HG02759 (cell line): ENCODE results near the gene MPG.

ENCODE experiments used
- ATAC-seq: cut with Tn5 transposase; IDR thresholded peaks from one replicate; pipeline ENCODE4 v1.9.1; 2021; ENCODE audit warnings: mild to moderate bottlenecking, moderate library complexity; ENCODE audit not compliant: unreplicated experiment

The MPG gene

DNA sequence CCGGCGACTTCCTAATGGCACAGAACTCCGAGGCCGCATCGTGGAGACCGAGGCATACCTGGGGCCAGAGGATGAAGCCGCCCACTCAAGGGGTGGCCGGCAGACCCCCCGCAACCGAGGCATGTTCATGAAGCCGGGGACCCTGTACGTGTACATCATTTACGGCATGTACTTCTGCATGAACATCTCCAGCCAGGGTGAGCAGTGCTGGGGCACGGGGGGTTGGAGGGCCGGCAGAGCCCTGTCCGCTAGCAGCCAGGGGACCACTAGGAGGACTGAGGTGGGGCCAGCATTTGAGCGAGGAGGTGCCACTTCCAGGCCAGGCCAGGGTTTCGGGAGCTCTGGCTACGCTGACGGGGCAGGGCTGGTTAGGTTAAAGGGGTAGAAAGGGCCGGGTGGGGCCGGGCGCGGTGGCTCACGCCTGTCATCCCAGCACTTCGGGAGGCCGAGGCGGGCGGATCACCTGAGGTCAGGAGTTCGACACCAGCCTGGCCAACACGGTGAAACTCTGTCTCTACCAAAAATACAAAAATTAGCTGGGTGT, 5.1 kb downstream of the MPG start:
- ATAC-seq, result no peak

DNA sequence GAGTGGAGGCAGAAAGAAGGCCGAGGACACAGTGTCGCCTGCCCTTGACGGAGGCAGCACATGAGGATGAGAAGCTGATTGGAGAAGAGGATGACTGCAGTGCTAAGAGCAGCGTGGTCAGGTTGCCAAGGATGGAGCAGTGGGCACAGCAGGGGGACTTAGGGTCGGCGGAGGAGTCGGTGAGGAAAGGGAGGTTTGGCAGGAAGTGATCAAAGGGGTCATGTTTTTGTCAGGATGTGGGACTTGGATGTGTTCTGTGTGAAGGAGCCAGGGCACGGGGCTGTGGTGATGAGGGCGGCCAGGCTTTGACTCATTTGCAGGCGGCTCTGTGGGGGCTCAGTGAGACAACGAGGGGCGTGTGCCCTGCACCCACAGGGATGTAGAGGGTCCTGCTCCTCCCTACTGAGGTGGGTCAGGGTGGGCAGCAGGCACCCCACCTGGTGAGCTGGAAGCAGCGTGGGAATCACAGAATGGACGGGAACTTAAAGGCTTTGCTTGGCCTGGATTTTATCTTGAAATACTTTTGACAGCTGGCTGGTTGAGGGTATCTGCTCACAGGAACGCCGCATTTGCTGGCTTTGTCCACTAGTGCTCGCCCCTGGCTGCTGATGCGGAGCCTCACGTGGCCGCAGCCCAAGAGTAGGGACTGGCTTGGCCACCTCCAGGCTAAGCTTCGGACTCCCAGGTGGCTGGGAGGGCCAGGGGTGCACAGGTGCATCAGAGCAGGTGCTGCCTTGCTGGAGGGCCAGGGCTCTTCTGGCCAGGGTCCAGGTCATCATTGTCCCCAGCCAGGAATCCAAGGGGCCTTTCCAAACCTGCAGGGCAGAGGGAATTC, 6.0 kb downstream of the MPG start:
- no peak for ATAC-seq

DNA sequence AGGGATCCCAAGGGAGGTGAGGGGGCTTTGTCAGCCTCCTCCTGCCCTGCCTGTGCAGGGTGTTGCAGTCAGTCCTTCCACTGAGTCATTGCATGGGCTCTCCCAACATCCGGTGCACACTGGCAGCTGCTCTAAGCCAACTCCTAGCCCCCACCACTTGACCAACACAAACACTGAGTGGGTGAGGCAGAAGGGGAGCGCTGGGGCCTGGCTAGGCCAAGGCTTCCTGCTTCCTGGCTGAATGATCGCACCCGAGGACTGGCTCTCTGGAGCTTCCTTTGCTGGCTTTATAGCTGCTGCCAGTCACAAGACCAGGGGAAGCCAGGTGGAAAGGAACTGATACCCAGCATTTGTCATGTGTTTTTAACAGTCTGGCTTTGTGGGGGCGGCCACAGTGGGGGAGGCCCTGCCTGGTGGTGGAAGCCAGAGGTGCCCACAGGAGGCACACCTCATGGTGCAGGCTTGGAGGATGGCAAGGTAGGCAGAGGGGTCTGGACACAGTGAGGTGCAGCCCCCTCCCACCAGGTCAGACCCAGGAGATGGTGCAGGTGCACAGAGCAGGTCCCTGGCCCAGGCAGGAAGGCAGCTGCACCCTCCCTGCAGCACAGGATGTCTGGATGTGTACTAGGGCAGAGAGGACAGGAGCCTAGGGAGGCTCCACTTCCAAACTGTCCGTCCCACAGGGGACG, 6.8 kb downstream of the MPG start:
- ATAC-seq, result peak; percentile 67

DNA sequence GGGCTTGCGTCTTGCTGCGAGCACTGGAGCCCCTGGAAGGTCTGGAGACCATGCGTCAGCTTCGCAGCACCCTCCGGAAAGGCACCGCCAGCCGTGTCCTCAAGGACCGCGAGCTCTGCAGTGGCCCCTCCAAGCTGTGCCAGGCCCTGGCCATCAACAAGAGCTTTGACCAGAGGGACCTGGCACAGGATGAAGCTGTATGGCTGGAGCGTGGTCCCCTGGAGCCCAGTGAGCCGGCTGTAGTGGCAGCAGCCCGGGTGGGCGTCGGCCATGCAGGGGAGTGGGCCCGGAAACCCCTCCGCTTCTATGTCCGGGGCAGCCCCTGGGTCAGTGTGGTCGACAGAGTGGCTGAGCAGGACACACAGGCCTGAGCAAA, 7.4 kb downstream of the MPG start:
- ATAC-seq, result no peak

DNA sequence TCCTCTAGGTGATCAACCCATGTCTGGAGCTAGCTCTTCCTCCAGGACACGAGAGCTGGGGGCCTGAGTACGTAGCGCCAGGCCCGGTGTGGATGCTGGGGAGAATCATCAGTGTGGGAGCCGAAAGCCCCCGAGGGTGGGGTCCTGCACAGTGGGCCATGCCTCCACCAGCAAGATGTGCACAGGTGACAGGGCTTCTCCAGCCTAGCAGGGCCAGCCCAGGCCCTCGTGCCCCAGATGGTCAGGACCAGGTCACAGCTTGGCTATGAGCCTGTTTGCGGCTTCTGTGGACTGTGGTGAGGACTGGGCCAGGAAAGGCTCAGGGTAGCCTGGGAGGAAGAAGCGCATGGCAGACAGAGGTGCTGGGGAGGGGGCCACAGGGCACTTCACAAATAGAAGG, 7.8 kb downstream of the MPG start:
- ATAC-seq, result no peak

DNA sequence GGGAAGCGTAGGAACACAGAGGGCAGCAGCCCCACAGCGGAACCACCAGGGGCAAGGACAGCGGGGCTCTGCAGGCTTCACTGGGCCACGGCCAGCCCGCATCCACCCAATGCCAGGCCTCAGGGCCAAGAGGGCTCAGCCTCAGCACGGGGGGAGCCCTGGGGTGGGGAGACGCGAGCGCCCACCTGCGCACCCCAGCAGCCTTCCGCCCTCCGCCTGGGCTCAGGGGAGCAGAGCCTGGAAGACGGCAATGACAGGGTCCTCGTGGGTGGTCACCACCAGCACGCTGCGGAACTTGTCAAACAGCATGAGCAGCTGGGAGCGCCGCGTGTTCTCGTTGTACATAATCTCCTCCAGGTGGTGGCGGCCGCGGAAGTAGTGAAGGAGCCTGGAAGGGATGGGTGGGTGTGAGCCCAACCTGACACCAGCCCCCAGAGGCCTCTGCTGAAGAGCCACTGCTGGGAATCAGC, 8.5 kb downstream of the MPG start:
- no peak for ATAC-seq

DNA sequence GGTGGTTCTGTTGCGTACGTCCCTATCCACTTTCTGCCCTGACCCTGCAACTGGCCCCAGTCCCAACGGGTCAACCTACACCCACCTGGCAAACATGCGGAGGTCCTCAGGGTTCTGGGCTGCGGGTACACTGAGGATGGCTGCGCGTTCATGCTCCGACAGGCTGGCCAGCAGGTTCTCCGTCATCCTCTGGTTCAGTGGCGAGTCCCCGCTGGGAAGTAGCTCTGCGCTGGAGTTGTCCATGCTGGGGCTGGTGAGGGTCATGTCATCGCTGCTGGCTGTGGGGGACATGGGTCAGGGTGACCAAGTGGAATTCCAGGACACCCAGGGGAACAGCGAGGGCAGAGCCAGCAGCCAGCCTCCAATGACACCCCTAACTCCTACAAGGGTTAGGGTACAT, 10.6 kb downstream of the MPG start:
- no peak for ATAC-seq

DNA sequence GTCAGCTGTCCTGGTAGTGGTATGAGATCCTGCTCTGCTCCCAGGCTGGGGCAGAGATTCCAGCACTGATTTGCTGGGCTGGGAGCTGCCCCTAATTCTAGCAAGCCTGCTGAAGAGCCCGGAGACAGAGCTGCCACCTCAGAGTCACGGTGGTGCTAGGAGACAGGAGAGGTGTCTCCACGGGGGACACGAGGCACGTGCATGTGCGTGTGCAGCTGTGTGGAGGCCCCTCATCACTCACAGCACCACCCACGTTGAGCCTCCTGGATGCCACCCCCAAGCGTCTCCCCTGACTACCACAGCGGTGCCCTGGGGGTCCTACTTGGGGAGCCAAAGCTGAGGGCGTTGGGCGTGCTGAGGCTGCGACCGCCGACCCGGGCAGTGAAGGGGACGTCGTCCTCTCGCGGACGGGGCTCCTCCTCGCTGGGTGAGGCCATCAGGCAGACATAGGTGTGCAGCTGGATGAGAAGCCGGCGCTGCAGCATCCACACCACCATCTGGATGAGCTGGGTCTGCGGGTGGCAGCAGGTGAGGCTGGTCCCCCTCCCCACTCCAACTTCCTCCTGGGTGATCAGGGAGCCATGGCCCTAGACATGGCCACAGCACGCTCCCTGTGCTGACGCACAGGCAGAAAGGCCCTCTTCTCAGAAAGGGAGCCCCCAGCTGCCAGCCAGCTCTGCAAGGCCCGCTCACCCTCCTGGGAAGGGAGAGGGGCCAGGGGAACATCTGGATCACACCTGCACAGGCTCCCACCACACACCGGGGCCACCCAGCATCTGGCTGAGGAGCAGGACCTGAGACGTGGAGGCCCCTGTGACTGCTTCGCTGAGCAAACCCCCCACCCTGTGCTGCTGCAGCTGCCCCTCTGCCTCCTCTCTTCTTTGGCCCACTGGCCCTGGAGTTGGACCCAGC, 11.6 kb downstream of the MPG start:
- ATAC-seq, result no peak

DNA sequence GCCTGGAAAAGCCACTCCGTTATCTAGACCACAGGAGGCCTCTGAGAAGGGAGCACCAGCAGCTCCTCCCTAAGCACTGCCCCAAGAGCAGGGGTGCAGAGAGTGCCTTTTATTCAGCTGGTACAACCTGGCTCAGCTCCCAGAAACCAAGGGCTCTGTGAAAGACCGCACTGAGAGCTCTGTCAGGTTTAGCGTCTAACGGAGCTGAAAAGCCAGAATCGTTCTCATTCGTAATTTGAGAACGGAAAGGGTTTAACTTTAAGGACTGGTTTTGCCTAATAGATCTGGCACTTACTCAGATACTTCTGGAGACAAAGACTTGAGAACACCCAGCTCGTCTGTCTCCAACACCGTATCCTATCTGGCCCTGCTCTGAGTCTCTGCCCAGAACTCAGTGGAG, 13.5 kb downstream of the MPG start:
- no peak for ATAC-seq

DNA sequence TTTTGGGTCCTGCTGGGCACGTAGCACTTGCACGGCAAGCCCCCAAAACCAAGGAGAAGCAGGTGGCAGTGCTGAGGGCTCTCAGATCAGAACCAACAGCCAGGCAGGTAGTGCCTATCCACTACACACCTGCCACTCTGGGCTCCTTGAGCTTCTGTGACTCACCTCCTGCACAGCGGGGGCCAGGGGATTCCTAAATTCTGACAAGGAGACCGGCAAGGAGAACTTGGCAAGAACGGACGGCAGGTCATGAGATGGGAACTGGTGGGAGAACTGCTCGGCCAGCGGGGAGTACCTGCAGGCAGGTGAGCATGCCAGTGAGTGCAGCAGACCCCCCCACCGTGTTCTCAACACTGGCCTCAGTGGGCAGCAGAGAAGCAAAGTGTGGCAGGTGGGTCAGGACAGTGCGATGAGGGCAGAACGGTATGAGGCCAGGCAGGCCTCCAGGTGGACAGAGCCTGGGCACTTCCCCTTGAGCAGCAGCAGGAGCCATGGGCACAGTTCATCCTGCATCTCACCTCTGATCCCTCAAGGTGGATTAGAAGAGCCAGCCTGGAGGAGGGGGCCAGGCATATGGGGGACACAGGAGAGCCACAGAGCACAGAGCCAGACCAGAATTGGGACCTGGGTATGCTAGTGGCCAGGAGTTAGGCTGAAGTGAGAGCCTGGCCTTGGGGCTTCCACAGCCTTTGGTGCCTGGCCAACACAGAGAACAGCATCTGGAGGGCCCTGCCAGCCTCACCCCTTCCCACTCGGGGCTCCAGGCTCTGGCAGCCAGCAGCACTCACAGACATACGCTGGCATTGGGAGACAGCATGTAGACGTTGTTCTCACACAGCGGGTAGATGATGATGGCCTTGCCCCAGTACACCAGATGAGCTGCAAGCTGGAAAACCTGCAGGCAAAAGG, 14.7 kb downstream of the MPG start:
- no peak for ATAC-seq

DNA sequence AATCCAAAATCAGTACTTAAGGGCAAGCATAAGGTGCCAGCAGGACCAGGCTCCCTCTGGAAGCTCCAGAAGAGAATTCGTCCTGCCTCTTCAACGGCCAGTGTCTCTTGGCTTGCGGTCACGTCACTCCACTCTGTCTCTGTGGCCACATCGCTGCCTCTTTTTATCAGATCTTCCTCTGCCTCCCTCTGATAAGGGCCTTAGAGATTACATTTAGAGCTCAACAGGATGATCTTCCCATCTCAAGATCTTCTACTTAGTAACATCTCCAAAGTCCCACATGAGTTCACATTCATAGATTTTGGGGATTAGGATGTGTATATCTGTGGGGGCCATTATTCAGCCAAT, 16.9 kb downstream of the MPG start:
- no peak for ATAC-seq

DNA sequence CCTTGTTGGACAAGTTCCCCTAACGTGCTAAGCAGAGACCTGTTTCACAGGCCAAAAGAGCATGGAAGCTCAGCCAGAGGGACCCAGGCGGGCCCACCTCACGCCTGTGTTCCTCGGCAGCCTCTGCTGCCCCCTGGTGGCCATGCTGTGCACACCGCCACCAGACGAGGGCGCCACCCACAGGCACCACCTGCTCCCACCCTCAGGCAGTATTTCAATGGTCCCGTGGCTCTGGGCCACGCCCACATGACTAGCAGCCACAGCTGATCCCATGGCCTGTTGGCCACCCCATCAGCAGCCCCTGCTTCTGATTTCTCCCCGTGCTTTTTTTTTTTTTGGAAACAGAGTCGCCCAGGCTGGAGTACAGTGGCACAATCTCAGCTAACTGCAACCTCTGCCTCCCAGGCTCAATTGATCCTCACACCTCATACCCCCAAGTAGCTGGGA, 18.9 kb downstream of the MPG start:
- ATAC-seq, result peak; percentile 75

DNA sequence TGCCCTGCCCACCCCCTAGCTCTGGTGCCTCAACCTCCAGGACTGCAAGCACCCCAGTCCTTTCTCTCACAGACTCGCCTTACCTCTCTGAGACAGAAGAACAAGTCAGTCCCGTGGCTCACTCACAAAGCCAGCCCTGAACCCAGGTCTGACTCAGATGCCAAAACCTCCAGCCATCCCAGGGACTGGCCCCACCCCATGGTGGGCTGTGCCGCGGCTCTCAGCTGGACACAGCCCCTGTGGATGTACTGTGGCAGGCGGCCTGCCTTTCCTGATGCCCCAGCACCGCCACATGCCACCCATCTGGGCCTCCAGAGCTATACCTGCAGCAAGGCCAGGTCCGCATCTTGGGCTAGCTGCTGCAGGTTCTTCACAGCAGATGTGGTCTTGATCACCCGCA, 19.8 kb downstream of the MPG start:
- no peak for ATAC-seq

DNA sequence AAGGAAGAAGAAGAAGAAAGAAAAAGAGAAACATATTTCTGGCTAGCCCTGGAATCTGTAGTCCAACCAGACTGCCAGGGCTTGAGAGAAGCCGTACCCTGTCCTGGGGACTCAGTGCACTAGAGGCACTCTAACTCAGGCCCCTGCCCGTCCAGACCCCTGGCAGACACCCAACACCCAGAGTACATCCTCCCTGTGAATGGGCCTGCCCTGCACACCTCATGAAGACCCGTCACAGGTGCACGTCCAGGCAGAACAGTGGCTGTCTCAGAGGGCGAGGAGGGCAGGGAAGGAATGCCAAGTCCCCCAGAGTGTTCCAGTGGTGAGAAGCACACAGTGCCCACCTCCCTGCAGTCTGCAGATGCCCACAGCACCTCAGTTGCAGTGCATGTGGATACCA, 23.0 kb downstream of the MPG start:
- no peak for ATAC-seq

DNA sequence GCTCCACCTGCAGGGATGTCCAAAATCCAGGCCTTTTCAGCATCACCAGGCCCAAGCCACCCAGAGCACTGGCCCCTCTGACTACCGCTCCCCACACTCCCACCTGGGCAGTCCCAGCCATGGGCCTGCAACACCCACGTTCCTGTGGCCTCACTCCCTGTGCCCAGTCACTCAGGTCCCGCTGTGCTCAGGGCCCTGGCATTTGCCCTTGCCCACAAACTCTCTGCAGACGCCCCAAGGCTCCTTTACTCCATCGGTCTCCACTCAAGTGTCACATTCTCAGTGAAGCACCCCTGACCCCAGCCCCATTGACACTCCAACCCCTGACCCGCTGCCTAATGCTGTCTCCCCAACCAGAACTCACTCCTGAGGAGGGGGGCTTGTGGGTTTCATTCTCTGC, 23.6 kb downstream of the MPG start:
- no peak for ATAC-seq

DNA sequence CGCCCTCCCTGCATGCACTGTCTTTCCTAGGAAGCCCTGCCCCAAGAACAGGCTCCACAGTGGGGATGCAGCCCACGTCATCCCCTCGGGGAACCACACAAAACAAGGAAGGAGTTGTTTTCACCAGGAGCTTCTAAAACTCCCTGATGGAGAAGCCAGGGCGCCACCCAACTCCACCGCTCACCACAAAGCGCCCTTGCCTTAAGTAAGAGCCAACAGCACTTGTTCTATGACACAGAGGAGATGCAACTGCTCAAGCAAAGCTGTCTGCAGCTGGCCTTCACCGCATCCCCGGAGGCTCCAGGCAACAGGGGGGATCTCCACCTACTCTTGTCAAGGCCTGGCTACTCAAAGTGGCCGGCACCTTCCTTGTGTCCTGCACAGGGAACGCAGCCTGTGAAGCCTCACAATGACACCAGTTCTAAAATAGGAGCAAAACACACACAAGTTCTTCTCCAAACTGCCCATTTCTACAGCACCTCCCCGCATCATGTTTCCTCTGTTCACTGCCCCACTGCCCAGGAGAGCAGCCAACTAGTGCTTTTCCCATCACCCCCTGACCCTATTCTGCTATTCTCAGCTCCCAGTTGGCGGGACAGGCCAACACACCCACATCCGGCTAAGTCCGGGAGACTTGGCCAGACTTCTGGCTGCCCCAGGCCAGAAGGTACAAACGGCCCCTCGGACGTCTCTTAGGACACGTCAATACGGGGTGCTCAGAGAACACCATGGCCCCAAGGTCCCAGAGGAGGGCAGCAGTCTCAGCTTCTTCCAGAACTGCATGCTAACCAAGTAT, 24.2 kb downstream of the MPG start:
- ATAC-seq, result no peak

DNA sequence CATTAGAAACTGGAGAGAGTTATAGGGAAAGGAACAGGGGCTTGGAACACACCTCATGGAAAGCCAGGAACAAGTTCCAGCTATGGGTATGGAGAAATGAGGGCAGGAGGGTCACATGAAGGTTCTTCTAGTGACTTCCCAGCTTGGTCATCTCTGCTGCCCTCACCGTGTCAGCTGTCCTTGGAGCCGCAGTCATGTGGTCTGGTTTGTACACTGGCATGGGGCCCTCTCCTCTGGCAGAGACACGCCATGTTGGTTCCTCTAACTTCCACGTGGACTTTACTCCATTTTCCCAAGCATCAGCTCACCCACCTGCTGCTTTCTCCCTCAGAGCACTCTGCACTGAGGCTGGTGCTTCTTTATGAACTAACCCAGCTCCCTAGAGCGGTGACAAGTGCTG, 26.3 kb downstream of the MPG start:
- no peak for ATAC-seq

DNA sequence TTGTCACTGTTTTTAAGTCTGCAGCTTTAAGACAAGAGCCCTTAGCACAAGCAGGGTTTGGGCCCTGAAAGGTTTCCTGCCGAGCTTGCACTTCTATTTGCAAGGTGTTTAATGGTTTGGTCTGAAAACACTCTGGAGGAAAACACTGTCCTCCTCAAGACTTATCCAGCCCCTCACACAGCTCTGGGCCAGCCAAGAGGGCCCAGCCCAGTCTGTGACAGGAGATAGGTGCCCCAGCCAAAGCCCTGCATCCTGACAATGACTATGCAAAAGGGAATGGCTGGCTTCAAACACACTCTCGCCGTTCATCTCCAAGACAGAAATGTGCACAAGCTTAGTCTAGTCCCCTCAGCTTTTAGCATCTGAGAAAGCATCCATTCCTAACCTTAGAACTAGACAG, 26.9 kb downstream of the MPG start:
- no peak for ATAC-seq

DNA sequence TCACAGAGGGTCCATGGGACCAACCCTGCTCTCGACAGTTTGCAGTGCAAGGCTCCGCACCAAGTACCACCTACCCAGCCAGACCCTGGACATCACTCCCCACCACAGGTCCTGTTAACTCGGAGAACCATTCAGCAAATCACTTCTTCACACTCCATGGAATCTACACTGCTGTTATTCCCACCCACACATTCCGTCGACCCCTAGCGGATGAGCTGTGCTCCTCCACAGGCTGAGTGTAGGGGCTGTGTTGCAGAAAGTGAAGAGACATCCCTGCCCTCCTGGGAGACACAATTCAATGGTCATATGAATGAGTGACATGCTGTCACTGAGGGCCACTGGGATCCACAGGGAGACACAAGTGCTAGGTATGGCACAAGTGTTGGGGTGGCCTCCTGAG, 27.5 kb downstream of the MPG start:
- no peak for ATAC-seq
